Activated B cell treated with CpG ODN at 0.5 μM for 24 hours (primary cell): Measurements from ENCODE around the gene CAMTA1. TPM values are rescaled to one million over a fixed set of nuclear protein-coding genes. Genes with fewer than 3 reads are reported as not detected.

Experiments used
- ATAC-seq: fragments of 200-7000 bp; cut with Tn5 transposase; one replicate; pipeline ENCODE4 v1.10.0; 2021; ENCODE audit warnings: low read depth, mild to moderate bottlenecking, moderate library complexity
- CTCF ChIA-PET: fragments of 350-600 bp; sonication (Branson Sonifier 250); formaldehyde crosslinking; loops from one replicate; lab custom pipeline; 2021; ENCODE audit warnings: antibody characterized with exemption; lab: Charles Lee
- POLR2A ChIA-PET: fragments of 350-600 bp; sonication (Branson Sonifier 250); formaldehyde crosslinking; loops from one replicate; lab custom pipeline; 2021; ENCODE audit warnings: antibody characterized with exemption; lab: Charles Lee
- DNase-seq: peaks from one replicate; pipeline ENCODE4 v3.0.0; 2022
- H3K27ac Mint-ChIP-seq: one replicate; pipeline ENCODE4 v1.8.0; 2020; ENCODE audit warnings: mixed read lengths
- H3K27me3 Mint-ChIP-seq: one replicate; pipeline ENCODE4 v1.8.0; 2021; ENCODE audit warnings: mixed read lengths
- H3K36me3 Mint-ChIP-seq: one replicate; pipeline ENCODE4 v1.8.0; 2021; ENCODE audit warnings: low read depth, mixed read lengths
- H3K4me1 Mint-ChIP-seq: one replicate; pipeline ENCODE4 v1.8.0; 2021; ENCODE audit warnings: mixed read lengths
- H3K4me3 Mint-ChIP-seq: one replicate; pipeline ENCODE4 v1.8.0; 2020; ENCODE audit warnings: mild to moderate bottlenecking, mixed read lengths
- H3K9me3 Mint-ChIP-seq: one replicate; pipeline ENCODE4 v1.8.0; 2020; ENCODE audit warnings: mixed read lengths
- CTCF ChIP-seq: fragments of 200-600 bp; IDR thresholded peaks from one replicate; pipeline ENCODE4 v1.8.0; 2022; ENCODE audit warnings: antibody characterized with exemption, mild to moderate bottlenecking
- intact Hi-C: fragments of 100-400 bp; cut with micrococcal nuclease; formaldehyde crosslinking; loops from one replicate; pipeline ENCODE4 v1.15.1; 2024
- total RNA-seq: library from RNA; stranded (reverse); gene quantifications from 2 replicates; pipeline ENCODE4 v1.2.3, GENCODE V29; 2022

CAMTA1 gene
- total RNA-seq, 1 donor from 2014 or later, result 49.8 TPM

- no peak for DNase-seq
- Mint-ChIP-seq H3K36me3 (no peaks in the 10 kb centered on the region), H3K27ac (no peak overlapping the region), H3K9me3 (no peaks in the 10 kb centered on the region), H3K27me3 (peaks cover 3% of the 10 kb centered on the region), H3K4me1 (no peaks in the 10 kb centered on the region), H3K4me3 (no peak overlapping the region)
- ChIA-PET CTCF (no interaction called here), POLR2A (no interaction called here)
- TF ChIP-seq CTCF, result no peak
- intact Hi-C loops, result no loop called here
- ATAC-seq, result no peak
These were observed 168.7 kb downstream of the CAMTA1 start for GRCh38 chr1:6953907-6954364.

- Mint-ChIP-seq H3K27ac (no peak overlapping the region), H3K27me3 (no peaks in the 10 kb centered on the region), H3K9me3 (no peaks in the 10 kb centered on the region), H3K4me3 (no peak overlapping the region), H3K36me3 (no peaks in the 10 kb centered on the region), H3K4me1 (no peaks in the 10 kb centered on the region)
- no peak for ATAC-seq
- intact Hi-C loops, result no loop called here
- no peak for TF ChIP-seq CTCF
- ChIA-PET POLR2A (no interaction called here), CTCF (no interaction called here)
- DNase-seq, result no peak
These were observed 169.3 kb downstream of the CAMTA1 start for GRCh38 chr1:6954591-6954990.

- H3K4me3 Mint-ChIP-seq, result no peak overlapping the region
- POLR2A ChIA-PET, result no interaction called here
- no peak for TF ChIP-seq CTCF
- peaks cover 7% of the 10 kb centered on the region for H3K27me3 Mint-ChIP-seq
- no peak overlapping the region for H3K27ac Mint-ChIP-seq
- ATAC-seq (no peak), DNase-seq (no peak)
- H3K9me3 Mint-ChIP-seq, result no peaks in the 10 kb centered on the region
- H3K36me3 Mint-ChIP-seq, result no peaks in the 10 kb centered on the region
- intact Hi-C loops, result no loop called here
- CTCF ChIA-PET, result no interaction called here
- H3K4me1 Mint-ChIP-seq, result no peaks in the 10 kb centered on the region
These were observed 170.3 kb downstream of the CAMTA1 start for GRCh38 chr1:6955357-6956094.

GRCh38 chr1:6956488-6957159 lies 171.4 kb downstream of the CAMTA1 start:
- Mint-ChIP-seq H3K4me1 (peaks cover 3% of the 10 kb centered on the region), H3K27ac (no peak overlapping the region), H3K4me3 (no peak overlapping the region), H3K27me3 (peaks cover 16% of the 10 kb centered on the region), H3K9me3 (no peaks in the 10 kb centered on the region), H3K36me3 (no peaks in the 10 kb centered on the region)
- ChIA-PET POLR2A (no interaction called here), CTCF (no interaction called here)
- intact Hi-C loops, result no loop called here
- ATAC-seq (no peak), DNase-seq (no peak)
- TF ChIP-seq CTCF, result no peak

- H3K4me3 Mint-ChIP-seq, result no peak overlapping the region
- peaks cover 8% of the 10 kb centered on the region for H3K4me1 Mint-ChIP-seq
- no peaks in the 10 kb centered on the region for H3K36me3 Mint-ChIP-seq
- no peak overlapping the region for H3K27ac Mint-ChIP-seq
- H3K9me3 Mint-ChIP-seq, result no peaks in the 10 kb centered on the region
- ChIA-PET CTCF (no interaction called here), POLR2A (no interaction called here)
- intact Hi-C loops, result no loop called here
- no peak for TF ChIP-seq CTCF
- DNase-seq (no peak), ATAC-seq (no peak)
- peaks cover 21% of the 10 kb centered on the region for H3K27me3 Mint-ChIP-seq
These were observed 172.1 kb downstream of the CAMTA1 start for GRCh38 chr1:6957341-6957740.
